Stimulated activated CD8-positive, alpha-beta memory T cell treated with anti-CD3 and anti-CD28 coated beads, Interleukin-4, amount 100 ng/mL, for 48 hours (primary cell): ENCODE data around the gene ADO.
"Not testable (repeated sequence)": the region's sequence is repeated elsewhere in the genome, so short reads cannot be mapped to it uniquely, and the experiment has no call there.

Source experiments
- DNase-seq: peaks from one replicate; pipeline ENCODE4 v3.0.0-alpha.2; 2020

The ADO gene

DNA sequence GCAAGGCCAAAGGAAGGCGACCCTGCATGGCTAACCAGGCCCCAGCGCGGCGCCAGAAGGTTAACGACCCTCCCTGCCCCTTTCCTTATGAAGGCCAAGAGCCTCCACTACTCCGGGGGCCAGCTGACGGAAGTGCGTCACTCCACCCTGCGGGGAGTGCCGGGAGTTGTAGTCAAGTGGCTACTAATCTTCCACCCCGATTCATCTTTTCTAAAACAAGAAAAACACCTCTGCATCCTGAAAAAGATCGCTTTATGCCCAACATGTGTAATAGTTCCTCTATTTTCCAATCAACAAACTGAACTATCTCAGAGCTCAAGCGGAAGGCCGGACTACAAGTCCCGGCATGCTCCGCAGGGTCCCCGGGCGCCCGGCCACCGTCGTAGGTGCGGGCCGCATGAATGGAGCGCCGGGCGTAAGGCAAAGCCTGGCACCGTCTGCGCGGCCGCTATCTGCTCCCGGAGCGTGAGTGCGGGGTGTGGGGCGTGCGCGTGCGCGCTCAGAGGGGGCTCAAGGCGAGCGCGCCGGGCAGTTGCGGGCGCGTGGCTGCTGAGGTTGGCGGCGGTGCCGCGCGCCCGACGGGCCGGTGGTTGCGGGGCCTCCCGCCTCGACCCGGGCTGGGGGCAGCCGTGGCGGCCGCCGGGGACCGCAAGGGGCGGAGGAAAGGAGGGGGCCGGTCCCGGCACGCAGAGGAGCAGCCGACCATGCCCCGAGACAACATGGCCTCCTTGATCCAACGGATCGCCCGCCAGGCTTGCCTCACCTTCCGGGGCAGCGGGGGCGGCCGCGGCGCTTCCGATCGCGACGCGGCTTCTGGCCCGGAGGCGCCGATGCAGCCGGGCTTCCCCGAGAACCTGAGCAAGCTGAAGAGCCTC, at the start of gene ADO:
TSS of gene ADO (plus strand) at position 365 of the 875 bp plus-strand sequence. CDS start at position 705, 340 bp downstream.
- DNase-seq, result peak; percentile 85

GRCh38 chr10:62754963-62755362, 49.6 kb upstream of the ADO start:
- DNase-seq, result no peak

DNA sequence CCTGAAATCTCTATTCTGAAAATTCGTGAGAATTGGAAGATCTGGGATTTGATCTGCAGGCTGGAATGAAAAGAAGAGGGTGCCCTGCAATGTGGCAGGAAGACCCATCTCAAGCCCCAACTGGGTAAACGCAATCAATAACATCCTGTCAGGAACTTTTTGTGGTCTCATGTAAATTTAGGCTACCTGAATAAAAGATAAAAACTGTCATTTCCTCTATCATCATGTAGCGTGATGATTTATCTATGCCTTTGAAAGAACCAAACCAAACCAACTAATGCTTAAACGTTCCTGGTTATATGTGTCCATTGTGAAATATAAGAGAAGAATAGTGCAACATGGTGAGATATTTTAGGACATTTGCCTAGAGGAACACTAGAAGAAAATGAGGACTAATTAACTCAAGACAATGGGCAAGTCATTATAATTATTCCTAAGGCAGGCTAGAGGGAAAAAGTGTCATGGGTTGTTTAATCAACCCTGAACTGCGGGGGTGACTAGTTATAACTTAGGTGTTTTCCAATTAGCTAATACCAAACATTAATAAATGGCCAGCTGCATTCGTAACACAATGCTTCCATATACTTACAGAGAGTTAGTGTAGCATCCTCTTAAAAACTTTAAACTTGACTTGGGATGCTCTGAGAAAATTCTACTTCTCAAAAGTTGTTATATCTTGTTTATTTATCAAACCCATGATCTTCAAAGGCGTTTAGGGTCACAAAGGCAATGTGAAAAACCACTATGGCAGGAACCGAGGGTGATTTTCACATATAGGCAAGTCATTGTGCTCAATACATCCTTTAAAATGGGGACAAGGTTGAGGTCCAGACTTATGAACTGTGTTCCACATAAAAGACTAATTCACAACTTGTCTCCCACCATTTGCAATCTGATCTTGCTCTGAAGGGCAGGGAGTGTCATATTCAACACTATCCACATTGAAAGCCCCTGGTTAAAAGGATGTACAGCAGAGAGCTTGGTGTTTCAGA, 48.6 kb upstream of the ADO start:
- DNase-seq, result no peak

GRCh38 chr10:62759599-62760175, 44.8 kb upstream of the ADO start:
- no peak for DNase-seq

GRCh38 chr10:62760401-62760800, 44.1 kb upstream of the ADO start:
- DNase-seq, result no peak

- DNase-seq, result no peak
These were observed 43.4 kb upstream of the ADO start for GRCh38 chr10:62761115-62761514.

- DNase-seq, result no peak
These were observed 41.4 kb upstream of the ADO start for GRCh38 chr10:62763155-62763554.

GRCh38 chr10:62764011-62764410, 40.5 kb upstream of the ADO start:
- DNase-seq, result no peak

GRCh38 chr10:62765726-62766125, 38.8 kb upstream of the ADO start:
- no peak for DNase-seq

DNA sequence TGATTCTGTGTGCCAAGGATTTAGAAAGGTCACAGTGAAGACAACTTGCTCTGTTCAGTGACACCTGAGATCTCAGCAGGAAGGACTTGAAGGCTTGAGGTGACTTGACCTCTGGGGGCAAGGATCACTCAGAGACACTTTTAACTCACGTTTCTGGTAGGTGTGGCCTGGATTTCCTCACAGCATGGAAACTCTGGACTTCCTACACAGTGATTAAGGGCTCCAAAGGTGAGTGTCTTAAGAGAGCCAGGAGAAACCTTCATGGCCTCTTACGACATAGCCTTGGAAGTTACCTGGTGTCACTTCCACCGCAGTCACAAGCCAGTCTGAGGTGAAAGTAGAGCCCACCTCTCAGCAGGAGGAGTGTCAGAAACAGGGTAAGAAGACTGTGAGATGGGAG, 38.1 kb upstream of the ADO start:
- DNase-seq, result no peak

GRCh38 chr10:62769574-62770242, 34.8 kb upstream of the ADO start:
- no peak for DNase-seq

GRCh38 chr10:62772186-62772974, 32.1 kb upstream of the ADO start:
- DNase-seq, result no peak

DNA sequence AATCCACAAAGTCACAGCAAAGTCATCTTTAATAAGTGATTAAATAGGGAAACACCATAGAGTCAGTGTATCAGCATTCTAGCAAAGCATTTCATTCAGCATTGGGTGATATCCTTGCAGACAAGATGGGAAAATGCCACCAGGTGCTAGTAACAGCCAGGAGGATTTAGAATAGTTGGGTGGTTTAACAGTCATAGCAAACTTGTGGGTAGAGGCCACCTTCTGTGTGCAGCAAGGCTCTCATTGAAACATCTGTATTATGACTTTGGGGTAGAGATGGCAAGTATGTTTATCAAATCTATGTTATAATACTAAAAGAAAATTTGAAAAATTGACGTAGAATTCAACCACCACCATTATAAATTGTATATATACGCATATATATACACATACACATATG, 26.4 kb upstream of the ADO start:
- no peak for DNase-seq

DNA sequence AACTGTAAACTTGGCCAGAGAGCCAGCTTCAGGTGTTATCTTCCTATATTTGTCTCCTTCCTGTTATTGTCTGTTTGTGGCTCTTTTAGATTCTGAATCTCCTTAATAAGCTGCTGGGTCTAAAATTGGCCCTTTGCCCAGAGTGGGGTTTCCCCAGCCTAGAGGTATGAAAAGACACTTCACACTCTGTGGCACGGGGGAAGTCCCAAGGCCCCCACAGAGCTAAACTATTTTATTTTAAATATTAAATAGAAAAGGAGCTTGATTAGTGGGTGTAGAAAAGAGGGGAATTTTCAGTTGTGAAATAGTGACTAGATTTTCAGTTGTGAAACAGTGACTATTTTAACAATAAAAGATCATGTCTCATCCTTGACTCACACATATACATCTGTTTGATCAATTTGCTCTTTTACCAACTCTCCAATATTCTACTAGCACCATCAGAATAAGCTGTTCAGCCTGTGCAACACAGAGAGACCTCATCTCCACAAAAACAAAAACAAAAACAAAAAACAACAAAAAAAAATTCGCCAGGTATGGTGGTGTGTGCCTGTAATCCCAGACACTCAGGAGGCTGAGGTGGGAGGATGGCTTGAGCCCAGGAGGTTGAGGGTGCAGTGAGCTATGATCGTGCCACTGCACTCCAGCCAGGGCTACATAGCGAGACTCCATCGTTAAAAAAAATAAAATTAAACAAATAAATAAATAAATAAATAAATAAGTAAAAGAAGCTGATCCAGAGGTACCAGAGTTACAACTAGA, 24.9 kb upstream of the ADO start:
- peak; percentile 87 for DNase-seq

DNA sequence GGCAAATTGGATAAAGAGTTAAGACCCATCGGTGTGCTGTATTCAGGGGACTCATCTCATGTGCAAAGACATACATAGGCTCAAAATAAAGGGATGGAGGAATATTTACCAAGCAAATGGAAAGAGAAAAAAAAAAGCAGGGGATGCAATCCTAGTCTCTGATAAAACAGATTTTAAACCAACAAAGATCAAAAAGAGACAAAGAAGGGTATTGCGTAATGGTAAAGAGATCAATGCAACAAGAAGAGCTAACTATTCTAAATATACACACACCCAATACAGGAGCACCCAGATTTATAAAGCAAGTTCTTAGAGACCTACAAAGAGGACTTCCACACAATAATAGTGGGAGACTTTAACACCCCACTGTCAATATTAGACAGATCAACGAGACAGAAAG, 20.0 kb upstream of the ADO start:
- DNase-seq, result not testable (repeated sequence)

GRCh38 chr10:62788285-62788684, 16.2 kb upstream of the ADO start:
- DNase-seq, result not testable (repeated sequence)

- DNase-seq, result no peak
These were observed 15.6 kb upstream of the ADO start for GRCh38 chr10:62788861-62789467.

DNA sequence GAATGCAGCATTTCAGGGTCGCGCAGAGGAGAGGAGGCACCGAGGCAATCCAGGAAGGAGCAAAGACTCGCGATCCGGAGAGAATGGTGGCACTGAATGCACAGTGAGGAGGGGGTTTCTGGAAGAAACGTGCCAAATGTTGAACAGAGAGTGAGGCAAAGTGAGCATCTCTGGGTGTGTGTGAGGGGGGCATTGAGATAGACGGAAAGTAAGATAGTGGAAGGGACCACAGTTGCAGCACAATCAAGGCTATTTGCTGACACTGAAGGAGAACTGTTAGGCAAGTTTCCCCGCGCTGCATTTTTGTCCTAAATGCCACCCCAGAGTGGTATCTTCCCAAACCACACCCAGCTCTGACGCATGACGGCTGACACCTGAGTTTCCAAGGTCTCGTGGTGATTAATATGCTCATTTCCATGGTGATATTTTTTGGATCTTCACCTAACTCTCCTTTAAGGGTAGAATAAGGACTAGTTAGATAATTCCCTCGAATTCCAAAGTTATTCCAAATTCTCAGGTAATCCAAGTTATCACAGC, 14.4 kb upstream of the ADO start:
- no peak for DNase-seq

GRCh38 chr10:62790571-62790970, 13.9 kb upstream of the ADO start:
- DNase-seq, result no peak

GRCh38 chr10:62792261-62792660, 12.3 kb upstream of the ADO start:
- no peak for DNase-seq
